Hepatocyte (in vitro differentiated cells): ENCODE data around the gene KIF18B.

ENCODE experiments used
- EZH2 ChIP-seq: fragments of 200-600 bp; sonication (generic); IDR thresholded peaks from 2 replicates; pipeline ENCODE4 v1.6.1; 2016; ENCODE audit warnings: antibody characterized with exemption, mild to moderate bottlenecking, borderline replicate concordance
- EZH2phosphoT487 ChIP-seq: fragments of 200-600 bp; sonication (generic); IDR thresholded peaks from one replicate; pipeline ENCODE4 v1.6.1; 2018; ENCODE audit warnings: antibody characterized with exemption, mild to moderate bottlenecking, low read depth, moderate library complexity; ENCODE audit not compliant: unreplicated experiment, severe bottlenecking
- TF ChIP-seq, protein P1 (sequence below): fragments of 200-600 bp; sonication (generic); IDR thresholded peaks from 2 replicates; pipeline ENCODE4 v1.5.1; 2016; ENCODE audit warnings: antibody characterized with exemption, mild to moderate bottlenecking; ENCODE audit not compliant: poor library complexity

DNA sequence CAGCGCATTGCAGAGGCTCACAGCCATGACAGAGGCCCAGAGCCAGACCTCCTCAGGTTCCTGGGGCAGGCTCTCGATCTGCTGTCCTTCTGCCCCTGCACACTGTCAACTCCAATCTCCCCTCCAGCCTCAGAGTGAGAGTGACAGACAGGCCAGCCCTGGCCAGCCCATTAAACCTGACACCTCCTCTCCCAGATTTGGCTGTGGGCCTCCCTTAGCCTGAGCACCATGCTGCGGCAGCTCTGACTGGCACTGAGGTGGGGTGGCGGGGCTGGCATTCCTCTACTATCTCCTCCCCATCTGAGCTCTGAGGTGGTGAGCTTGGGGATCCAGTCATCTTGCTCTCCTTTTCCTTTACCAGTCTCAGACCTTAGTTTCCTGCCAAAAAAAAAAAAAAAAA is 36.0 kb upstream of the KIF18B start:
- TF ChIP-seq, protein P1, sequence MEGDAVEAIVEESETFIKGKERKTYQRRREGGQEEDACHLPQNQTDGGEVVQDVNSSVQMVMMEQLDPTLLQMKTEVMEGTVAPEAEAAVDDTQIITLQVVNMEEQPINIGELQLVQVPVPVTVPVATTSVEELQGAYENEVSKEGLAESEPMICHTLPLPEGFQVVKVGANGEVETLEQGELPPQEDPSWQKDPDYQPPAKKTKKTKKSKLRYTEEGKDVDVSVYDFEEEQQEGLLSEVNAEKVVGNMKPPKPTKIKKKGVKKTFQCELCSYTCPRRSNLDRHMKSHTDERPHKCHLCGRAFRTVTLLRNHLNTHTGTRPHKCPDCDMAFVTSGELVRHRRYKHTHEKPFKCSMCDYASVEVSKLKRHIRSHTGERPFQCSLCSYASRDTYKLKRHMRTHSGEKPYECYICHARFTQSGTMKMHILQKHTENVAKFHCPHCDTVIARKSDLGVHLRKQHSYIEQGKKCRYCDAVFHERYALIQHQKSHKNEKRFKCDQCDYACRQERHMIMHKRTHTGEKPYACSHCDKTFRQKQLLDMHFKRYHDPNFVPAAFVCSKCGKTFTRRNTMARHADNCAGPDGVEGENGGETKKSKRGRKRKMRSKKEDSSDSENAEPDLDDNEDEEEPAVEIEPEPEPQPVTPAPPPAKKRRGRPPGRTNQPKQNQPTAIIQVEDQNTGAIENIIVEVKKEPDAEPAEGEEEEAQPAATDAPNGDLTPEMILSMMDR = no peak
- no peak for TF ChIP-seq EZH2phosphoT487
- no peak for TF ChIP-seq EZH2
